Mesenchymal stem cell (in vitro differentiated cells and primary cell): ENCODE data around the gene SGPP2.

ENCODE experiments used
- DNase-seq: peaks from one replicate; pipeline ENCODE4 v3.0.0-alpha.2; 2013
- H2AFZ ChIP-seq: one replicate; pipeline ENCODE4 v1.6.1; 2013; ENCODE audit warnings: low read depth, mild to moderate bottlenecking, control low read depth, inconsistent platforms, low read length, moderate library complexity
- H2AK5ac ChIP-seq: 2 replicates; pipeline ENCODE4 v1.6.1; 2013; ENCODE audit warnings: low read length, moderate library complexity, mild to moderate bottlenecking, inconsistent platforms; ENCODE audit not compliant: severe bottlenecking
- H2BK120ac ChIP-seq: one replicate; pipeline ENCODE4 v1.6.1; 2013; ENCODE audit warnings: low read depth, mild to moderate bottlenecking, inconsistent platforms, low read length, moderate library complexity
- H2BK12ac ChIP-seq, 2 experiments: one replicate each; pipeline ENCODE4 v1.6.1; 2013; ENCODE audit warnings: inconsistent platforms in 2 of 2, low read length in 2 of 2, mild to moderate bottlenecking in 2 of 2, moderate library complexity in 2 of 2, control low read depth in 1 of 2
- H2BK15ac ChIP-seq: one replicate; pipeline ENCODE4 v1.6.1; 2013; ENCODE audit warnings: mild to moderate bottlenecking, low read depth, inconsistent platforms; ENCODE audit not compliant: poor library complexity, severe bottlenecking
- H2BK5ac ChIP-seq: 2 replicates; pipeline ENCODE4 v1.6.1; 2013; ENCODE audit warnings: low read depth, mild to moderate bottlenecking, low read length, control low read depth, inconsistent platforms; ENCODE audit not compliant: poor library complexity, severe bottlenecking
- H3K14ac ChIP-seq, 2 experiments: one replicate each; pipeline ENCODE4 v1.6.1; 2013; ENCODE audit warnings: inconsistent platforms in 2 of 2, low read length in 2 of 2, control low read depth in 1 of 2, mild to moderate bottlenecking in 1 of 2, moderate library complexity in 1 of 2
- H3K18ac ChIP-seq, 2 experiments: one replicate each; pipeline ENCODE4 v1.6.1; 2013; ENCODE audit warnings: inconsistent platforms in 2 of 2, low read length in 2 of 2, control low read depth in 1 of 2, low read depth in 1 of 2, mild to moderate bottlenecking in 1 of 2
- H3K23ac ChIP-seq, 2 experiments: one replicate each; pipeline ENCODE4 v1.6.1; 2013; ENCODE audit warnings: inconsistent platforms in 2 of 2, low read length in 2 of 2, mild to moderate bottlenecking in 2 of 2, moderate library complexity in 2 of 2, control low read depth in 1 of 2
- H3K27ac ChIP-seq: 2 replicates; pipeline ENCODE4 v1.5.1; 2013; ENCODE audit warnings: mild to moderate bottlenecking, moderate library complexity, low read length, control low read depth, inconsistent platforms; ENCODE audit not compliant: poor library complexity, severe bottlenecking
- H3K27me3 ChIP-seq, 2 experiments: 2 replicates each; pipeline versions ENCODE4 v1.6.1 to v1.7.0; 2013; ENCODE audit warnings: low read length in 2 of 2, mild to moderate bottlenecking in 2 of 2, moderate library complexity in 2 of 2, control low read depth in 1 of 2, inconsistent platforms in 1 of 2; ENCODE audit not compliant: control insufficient read depth in 1 of 2, insufficient read depth in 1 of 2
- H3K36me3 ChIP-seq, 2 experiments: 2 replicates each; pipeline versions ENCODE4 v1.6.1 to v1.7.0; 2013; ENCODE audit warnings: low read length in 2 of 2, control low read depth in 1 of 2, inconsistent platforms in 1 of 2, low read depth in 1 of 2, mild to moderate bottlenecking in 1 of 2; ENCODE audit not compliant: insufficient read depth in 2 of 2, control insufficient read depth in 1 of 2
- H3K4ac ChIP-seq, 2 experiments: one replicate each; pipeline ENCODE4 v1.6.1; 2013; ENCODE audit warnings: inconsistent platforms in 2 of 2, low read length in 2 of 2, mild to moderate bottlenecking in 2 of 2, moderate library complexity in 2 of 2, control low read depth in 1 of 2, low read depth in 1 of 2
- H3K4me1 ChIP-seq: 2 replicates; pipeline ENCODE4 v1.6.1; 2013; ENCODE audit warnings: low read depth, low read length, control low read depth; ENCODE audit not compliant: control insufficient read depth, insufficient read depth
- H3K4me2 ChIP-seq: 2 replicates; pipeline ENCODE4 v1.6.1; 2013; ENCODE audit warnings: low read length, mild to moderate bottlenecking, inconsistent platforms; ENCODE audit not compliant: poor library complexity, severe bottlenecking
- H3K4me3 ChIP-seq, 2 experiments: 2 replicates each; pipeline versions ENCODE4 v1.5.1 to v1.7.0; 2013; ENCODE audit warnings: low read length in 2 of 2, mild to moderate bottlenecking in 2 of 2, control low read depth in 1 of 2, low read depth in 1 of 2; ENCODE audit not compliant: insufficient read depth in 1 of 2
- H3K79me1 ChIP-seq: replicated peaks from 2 replicates; pipeline ENCODE4 v1.6.1; 2013; ENCODE audit warnings: mild to moderate bottlenecking, control low read depth, low read length, inconsistent platforms; ENCODE audit not compliant: poor library complexity, severe bottlenecking
- H3K9ac ChIP-seq: 2 replicates; pipeline ENCODE4 v1.7.0; 2013; ENCODE audit warnings: mild to moderate bottlenecking, low read length, moderate library complexity
- H3K9me3 ChIP-seq: 2 replicates; pipeline ENCODE4 v1.7.0; 2013; ENCODE audit warnings: mild to moderate bottlenecking, low read length; ENCODE audit not compliant: control insufficient read depth
- H4K8ac ChIP-seq: one replicate; pipeline ENCODE4 v1.6.1; 2013; ENCODE audit warnings: inconsistent platforms, mild to moderate bottlenecking, low read length, moderate library complexity
- H4K91ac ChIP-seq: one replicate; pipeline ENCODE4 v1.6.1; 2013; ENCODE audit warnings: mild to moderate bottlenecking, low read length, inconsistent platforms
- WGBS: methylation state at CpG from one replicate; pipeline ENCODE4 v1.1.7; 2013; ENCODE audit warnings: mixed read lengths; 5-methylcytosine and 5-hydroxymethylcytosine counted together

SGPP2 gene

DNA sequence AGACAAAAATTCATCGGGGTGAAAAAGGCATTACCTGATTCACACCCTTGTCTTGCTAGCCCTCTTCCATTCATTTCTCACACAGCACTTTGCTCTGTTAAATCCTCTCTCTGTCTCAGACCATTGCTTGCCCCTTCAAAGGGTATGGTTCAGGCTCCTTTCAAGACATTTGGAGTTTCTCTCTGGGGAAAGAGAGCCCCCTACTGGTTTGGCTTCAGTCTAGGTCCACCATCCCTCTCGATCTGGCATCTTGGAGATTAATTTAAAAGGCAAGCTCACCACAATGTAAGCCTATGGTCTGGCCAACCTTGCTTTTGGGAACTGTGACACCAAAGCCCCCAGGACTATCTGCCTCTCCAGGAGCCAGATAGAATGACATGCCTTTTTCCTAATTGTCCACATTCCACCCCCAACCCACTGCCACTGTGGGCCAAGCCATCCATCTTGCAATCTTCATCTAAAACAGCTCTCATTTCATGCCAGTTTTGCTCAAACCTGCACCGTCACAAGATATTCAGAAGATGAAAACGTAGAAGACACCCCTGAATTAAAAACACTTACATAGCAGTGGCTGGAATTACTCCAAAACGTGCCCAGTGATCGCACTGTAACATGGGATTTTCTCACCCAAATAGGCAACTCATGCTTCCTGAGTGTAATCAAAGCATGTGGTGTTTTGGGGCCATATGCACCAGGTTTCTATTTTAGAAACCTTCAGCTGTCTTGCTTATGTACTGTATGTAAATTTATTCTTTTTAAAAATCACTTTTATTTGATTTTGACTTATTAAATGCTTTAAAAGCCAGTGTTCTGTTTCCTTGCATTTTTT, 137.7 kb downstream of the SGPP2 start:
- H4K8ac ChIP-seq: no peak overlapping the region
- peaks cover 2% of the 10 kb centered on the region for H3K4me1 ChIP-seq
- H3K9me3 ChIP-seq: no peaks in the 10 kb centered on the region
- no peak overlapping the region for H2AFZ ChIP-seq
- H3K79me1 ChIP-seq: no peaks in the 10 kb centered on the region
- no peak overlapping the region for H3K23ac ChIP-seq
- no peak overlapping the region for H3K4ac ChIP-seq
- WGBS: 63% methylated on average over 6 of the region's 6 CpGs
- H3K14ac ChIP-seq: no peak overlapping the region
- no peak overlapping the region for H3K27ac ChIP-seq
- H3K27me3 ChIP-seq: no peaks in the 10 kb centered on the region
- H4K91ac ChIP-seq: no peak overlapping the region
- H3K4me2 ChIP-seq: no peak overlapping the region
- no peak overlapping the region for H2BK120ac ChIP-seq
- no peak overlapping the region for H2BK15ac ChIP-seq
- no peak overlapping the region for H3K9ac ChIP-seq
- H3K36me3 ChIP-seq: peaks cover 6 to 32% of the 10 kb centered on the region in 2 experiments
- DNase-seq: peak; percentile 66
- no peak overlapping the region for H3K18ac ChIP-seq
- no peak overlapping the region for H2AK5ac ChIP-seq
- no peak overlapping the region for H2BK12ac ChIP-seq
- H3K4me3 ChIP-seq: no peak overlapping the region
- H2BK5ac ChIP-seq: no peak overlapping the region

GRCh38 chr2:222563106-222563718, 138.9 kb downstream of the SGPP2 start:
- Histone ChIP-seq H3K79me1 (no peaks in the 10 kb centered on the region), H3K4me2 (no peak overlapping the region), H2AFZ (no peak overlapping the region), H2AK5ac (no peak overlapping the region), H3K18ac (no peak overlapping the region), H3K14ac (no peak overlapping the region), H3K23ac (no peak overlapping the region), H2BK120ac (no peak overlapping the region), H2BK5ac (no peak overlapping the region), H3K4me1 (peaks cover 2% of the 10 kb centered on the region), H3K36me3 (peaks cover 6 to 40% of the 10 kb centered on the region in 2 experiments), H3K9me3 (no peaks in the 10 kb centered on the region), H4K91ac (no peak overlapping the region), H3K9ac (no peak overlapping the region), H4K8ac (no peak overlapping the region), H3K27me3 (no peaks in the 10 kb centered on the region), H3K27ac (no peak overlapping the region), H2BK15ac (no peak overlapping the region), H2BK12ac (peak overlapping the region in 1 of 2 experiments; percentile 12), H3K4ac (no peak overlapping the region), H3K4me3 (no peak overlapping the region)
- no peak for DNase-seq
- WGBS: 75% methylated on average over 7 of the region's 11 CpGs

DNA sequence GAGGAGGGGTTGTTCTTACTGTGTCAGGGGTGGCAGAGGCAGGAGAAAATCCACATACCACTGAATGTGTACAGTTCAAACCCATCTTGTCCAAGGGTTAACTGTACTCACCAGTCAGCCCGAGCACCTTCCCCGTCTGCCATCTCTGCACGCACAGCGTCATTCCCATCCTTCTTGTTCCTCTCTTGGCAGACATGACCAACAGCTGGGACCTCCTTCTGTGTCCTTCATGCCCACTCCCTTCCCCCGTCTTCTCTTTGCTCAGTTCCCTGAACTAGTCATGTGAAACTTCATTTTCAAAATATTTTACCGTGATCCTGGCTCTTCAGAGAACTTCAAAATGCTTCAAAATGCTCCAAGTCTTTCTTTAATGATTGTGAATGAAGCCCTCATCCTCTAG, 139.6 kb downstream of the SGPP2 start:
- Histone ChIP-seq H2AK5ac (no peak overlapping the region), H3K4ac (no peak overlapping the region), H2BK12ac (no peak overlapping the region), H3K36me3 (peaks cover 6 to 40% of the 10 kb centered on the region in 2 experiments), H3K79me1 (no peaks in the 10 kb centered on the region), H4K8ac (no peak overlapping the region), H3K27ac (no peak overlapping the region), H3K23ac (no peak overlapping the region), H3K4me3 (no peak overlapping the region), H3K14ac (no peak overlapping the region), H3K9me3 (no peaks in the 10 kb centered on the region), H2BK15ac (no peak overlapping the region), H3K4me1 (peaks cover 2% of the 10 kb centered on the region), H3K4me2 (no peak overlapping the region), H2BK120ac (no peak overlapping the region), H3K9ac (no peak overlapping the region), H3K18ac (no peak overlapping the region), H4K91ac (no peak overlapping the region), H2AFZ (no peak overlapping the region), H2BK5ac (no peak overlapping the region), H3K27me3 (no peaks in the 10 kb centered on the region)
- DNase-seq: no peak
- 97% methylated on average over 6 of the region's 6 CpGs for WGBS

GRCh38 chr2:222566229-222566628, 141.9 kb downstream of the SGPP2 start:
- Histone ChIP-seq H4K8ac (no peak overlapping the region), H2AK5ac (no peak overlapping the region), H3K4me2 (no peak overlapping the region), H3K9ac (no peak overlapping the region), H2BK15ac (no peak overlapping the region), H3K27me3 (no peaks in the 10 kb centered on the region), H2BK120ac (no peak overlapping the region), H2BK12ac (no peak overlapping the region), H2AFZ (no peak overlapping the region), H3K9me3 (no peaks in the 10 kb centered on the region), H3K36me3 (peaks cover 8 to 43% of the 10 kb centered on the region in 2 experiments), H3K27ac (no peak overlapping the region), H3K4me1 (peaks cover 2% of the 10 kb centered on the region), H3K18ac (no peak overlapping the region), H3K79me1 (peaks cover 1% of the 10 kb centered on the region), H3K23ac (no peak overlapping the region), H4K91ac (no peak overlapping the region), H3K4ac (no peak overlapping the region), H3K4me3 (no peak overlapping the region), H3K14ac (no peak overlapping the region), H2BK5ac (no peak overlapping the region)
- no peak for DNase-seq
- WGBS: 97% methylated on average over 6 of the region's 6 CpGs
